HEK293 (cell line): Measurements from ENCODE around the gene BLVRB.
A peak's percentile ranks its signal among the peaks of the same experiment; 100 is the strongest.

Experiments used
- AEBP2 ChIP-seq: fragments of 450-650 bp; formaldehyde crosslinking; IDR thresholded peaks from 2 replicates; pipeline ENCODE4 v1.5.1; 2016; ENCODE audit warnings: missing biosample characterization, missing genetic modification characterization, borderline replicate concordance
- EGR2 ChIP-seq: fragments of 450-650 bp; formaldehyde crosslinking; IDR thresholded peaks from 2 replicates; pipeline ENCODE4 v1.5.1; 2016; ENCODE audit warnings: low read depth, missing biosample characterization, missing genetic modification characterization
- IKZF3 ChIP-seq: fragments of 450-650 bp; IDR thresholded peaks from 2 replicates; pipeline ENCODE4 v1.5.0; 2018; ENCODE audit warnings: missing biosample characterization, mild to moderate bottlenecking, missing genetic modification characterization, moderate library complexity
- KLF17 ChIP-seq: fragments of 450-650 bp; formaldehyde crosslinking; IDR thresholded peaks from 2 replicates; pipeline ENCODE4 v1.5.1; 2016; ENCODE audit warnings: missing biosample characterization, missing genetic modification characterization
- KLF9 ChIP-seq: fragments of 450-650 bp; formaldehyde crosslinking; IDR thresholded peaks from 2 replicates; pipeline ENCODE4 v1.5.1; 2016; ENCODE audit warnings: missing biosample characterization, missing genetic modification characterization, low read depth
- PATZ1 ChIP-seq: fragments of 450-650 bp; formaldehyde crosslinking; IDR thresholded peaks from 2 replicates; pipeline ENCODE4 v1.5.1; 2016; ENCODE audit warnings: missing biosample characterization, missing genetic modification characterization
- PRDM10 ChIP-seq: fragments of 450-650 bp; formaldehyde crosslinking; IDR thresholded peaks from 2 replicates; pipeline ENCODE4 v1.5.1; 2016; ENCODE audit warnings: missing biosample characterization, missing genetic modification characterization
- SALL2 ChIP-seq: fragments of 450-650 bp; formaldehyde crosslinking; IDR thresholded peaks from 2 replicates; pipeline ENCODE4 v1.5.0; 2017; ENCODE audit warnings: missing biosample characterization, mild to moderate bottlenecking, missing genetic modification characterization, borderline replicate concordance
- SP2 ChIP-seq: fragments of 450-650 bp; formaldehyde crosslinking; IDR thresholded peaks from 2 replicates; pipeline ENCODE4 v1.5.1; 2016; ENCODE audit warnings: missing biosample characterization, missing genetic modification characterization
- YY2 ChIP-seq: fragments of 450-650 bp; formaldehyde crosslinking; IDR thresholded peaks from 2 replicates; pipeline ENCODE4 v1.5.1; 2016; ENCODE audit warnings: missing biosample characterization, missing genetic modification characterization
- ZBTB17 ChIP-seq: fragments of 450-650 bp; formaldehyde crosslinking; IDR thresholded peaks from 2 replicates; pipeline ENCODE4 v1.5.1; 2016; ENCODE audit warnings: missing biosample characterization, missing genetic modification characterization
- ZBTB6 ChIP-seq: fragments of 450-650 bp; formaldehyde crosslinking; IDR thresholded peaks from 2 replicates; pipeline ENCODE4 v1.5.1; 2017; ENCODE audit warnings: missing biosample characterization, missing genetic modification characterization
- ZBTB7A ChIP-seq: fragments of 450-650 bp; formaldehyde crosslinking; IDR thresholded peaks from 2 replicates; pipeline ENCODE4 v1.5.1; 2016; ENCODE audit warnings: low read depth, missing biosample characterization, missing genetic modification characterization
- ZEB2 ChIP-seq: fragments of 450-650 bp; formaldehyde crosslinking; IDR thresholded peaks from 2 replicates; pipeline ENCODE4 v1.5.1; 2016; ENCODE audit warnings: missing biosample characterization, missing genetic modification characterization
- ZNF112 ChIP-seq: fragments of 450-650 bp; formaldehyde crosslinking; IDR thresholded peaks from 2 replicates; pipeline ENCODE4 v1.5.0; 2017; ENCODE audit warnings: missing biosample characterization, missing genetic modification characterization
- ZNF121 ChIP-seq: fragments of 450-650 bp; formaldehyde crosslinking; IDR thresholded peaks from 2 replicates; pipeline ENCODE4 v1.5.1; 2016; ENCODE audit warnings: missing biosample characterization, missing genetic modification characterization
- ZNF169 ChIP-seq: fragments of 450-650 bp; formaldehyde crosslinking; IDR thresholded peaks from 2 replicates; pipeline ENCODE4 v1.5.1; 2016; ENCODE audit warnings: missing biosample characterization, missing genetic modification characterization
- ZNF223 ChIP-seq: fragments of 450-650 bp; formaldehyde crosslinking; IDR thresholded peaks from 2 replicates; pipeline ENCODE4 v1.5.1; 2016; ENCODE audit warnings: missing biosample characterization, missing genetic modification characterization
- ZNF366 ChIP-seq: fragments of 450-650 bp; formaldehyde crosslinking; conservative IDR thresholded peaks from 2 replicates; pipeline ENCODE4 v1.5.1; 2016; ENCODE audit warnings: missing biosample characterization, missing genetic modification characterization
- ZNF423 ChIP-seq: fragments of 450-650 bp; formaldehyde crosslinking; IDR thresholded peaks from 2 replicates; pipeline ENCODE4 v1.5.1; 2016; ENCODE audit warnings: missing biosample characterization, missing genetic modification characterization
- ZNF488 ChIP-seq: fragments of 450-650 bp; formaldehyde crosslinking; IDR thresholded peaks from 2 replicates; pipeline ENCODE4 v1.5.1; 2016; ENCODE audit warnings: missing biosample characterization, missing genetic modification characterization
- ZNF521 ChIP-seq: fragments of 450-650 bp; formaldehyde crosslinking; IDR thresholded peaks from 2 replicates; pipeline ENCODE4 v1.5.1; 2017; ENCODE audit warnings: missing biosample characterization, mild to moderate bottlenecking, missing genetic modification characterization
- ZNF544 ChIP-seq: fragments of 450-650 bp; formaldehyde crosslinking; IDR thresholded peaks from 2 replicates; pipeline ENCODE4 v1.5.0; 2017; ENCODE audit warnings: missing biosample characterization, missing genetic modification characterization
- ZNF561 ChIP-seq: fragments of 450-650 bp; IDR thresholded peaks from 2 replicates; pipeline ENCODE4 v1.5.1; 2018; ENCODE audit warnings: missing biosample characterization, missing genetic modification characterization, borderline replicate concordance
- ZNF621 ChIP-seq: fragments of 450-650 bp; formaldehyde crosslinking; IDR thresholded peaks from 2 replicates; pipeline ENCODE4 v1.5.1; 2017; ENCODE audit warnings: missing biosample characterization, missing genetic modification characterization
- ZNF658 ChIP-seq: fragments of 450-650 bp; formaldehyde crosslinking; IDR thresholded peaks from 2 replicates; pipeline ENCODE4; 2016; ENCODE audit warnings: missing biosample characterization, missing genetic modification characterization
- ZNF707 ChIP-seq: fragments of 450-650 bp; formaldehyde crosslinking; IDR thresholded peaks from 2 replicates; pipeline ENCODE4 v1.5.1; 2016; ENCODE audit warnings: missing biosample characterization, missing genetic modification characterization
- ZNF768 ChIP-seq: fragments of 450-650 bp; formaldehyde crosslinking; IDR thresholded peaks from 2 replicates; pipeline ENCODE4 v1.5.1; 2018; ENCODE audit warnings: missing biosample characterization, mild to moderate bottlenecking, missing genetic modification characterization
- ZNF830 ChIP-seq: fragments of 450-650 bp; IDR thresholded peaks from 2 replicates; pipeline ENCODE4 v1.5.0; 2018; ENCODE audit warnings: missing biosample characterization, missing genetic modification characterization, low read depth, mild to moderate bottlenecking, moderate library complexity
- ZXDB ChIP-seq: fragments of 450-650 bp; formaldehyde crosslinking; IDR thresholded peaks from 2 replicates; pipeline ENCODE4 v1.5.1; 2016; ENCODE audit warnings: missing biosample characterization, missing genetic modification characterization

Gene BLVRB

GRCh38 chr19:40425450-40426287, 39.9 kb downstream of the BLVRB start, which contains the start of gene SERTAD1 (continued):
- peak; percentile 90; the same call in 1 of the 2 replicates for TF ChIP-seq ZNF423
- peak; percentile 88 for TF ChIP-seq IKZF3 (tag by site-specific recombination)
- TF ChIP-seq PATZ1 (tag by site-specific recombination), result peak; percentile 75
- TF ChIP-seq ZNF544 (tag by site-specific recombination), result no peak
- peak; percentile 75; the same call in 1 of the 2 replicates for TF ChIP-seq ZNF169 (tag by site-specific recombination)
- TF ChIP-seq ZNF366 (tag by site-specific recombination), result no peak
- no peak for TF ChIP-seq ZNF112
- TF ChIP-seq ZXDB (tag by site-specific recombination), result peak; percentile 90
- 0 out of 2 replicates have a peak, but pooled peaks have one; percentile 18 for TF ChIP-seq ZNF223 (tag by site-specific recombination)
- no peak for TF ChIP-seq ZNF521 (tag by site-specific recombination)
- TF ChIP-seq KLF17 (tag by site-specific recombination), result peak; percentile 86
- no peak for TF ChIP-seq PRDM10
- TF ChIP-seq ZNF561 (tag by site-specific recombination), result peak; percentile 99
- peak; percentile 77; the same call in 1 of the 2 replicates for TF ChIP-seq ZBTB7A (tag by site-specific recombination)
- peak; percentile 96 for TF ChIP-seq EGR2
- no peak for TF ChIP-seq ZNF707
- no peak for TF ChIP-seq ZNF658
- no peak for TF ChIP-seq AEBP2 (tag by site-specific recombination)
- no peak for TF ChIP-seq ZNF621 (tag by site-specific recombination)
- no peak for TF ChIP-seq ZNF830 (tag by site-specific recombination)
- peak; percentile 91; the same call in 1 of the 2 replicates for TF ChIP-seq ZNF121 (tag by site-specific recombination)
- no peak for TF ChIP-seq ZNF768
- 0 out of 2 replicates have a peak, but pooled peaks have one; percentile 28 for TF ChIP-seq ZBTB6 (tag by site-specific recombination)
- TF ChIP-seq KLF9, result peak; percentile 92
- peak; percentile 99 for TF ChIP-seq SP2 (tag by site-specific recombination)
- TF ChIP-seq ZBTB17 (tag by site-specific recombination), result peak; percentile 91
- TF ChIP-seq SALL2, result no peak
- peak; percentile 85; the same call in 1 of the 2 replicates for TF ChIP-seq ZEB2 (tag by site-specific recombination)
- TF ChIP-seq ZNF488, result no peak
- peak; percentile 67 for TF ChIP-seq YY2
